Memory B cell (primary cell): ENCODE results near the gene SSBP3.

Experiments used
- ATAC-seq: fragments of 150-1000 bp; cut with Tn5 transposase; 2 replicates; pipeline ENCODE4 v1.10.0; 2021; ENCODE audit warnings: low read depth, mild to moderate bottlenecking, moderate library complexity
- DNase-seq, 2 donors: peaks; one replicate each; pipeline ENCODE4 v3.0.0; 2022; ENCODE audit warnings: low spot score in 2 of 2
- H3K27ac Mint-ChIP-seq: one replicate; pipeline ENCODE4 v1.8.0; 2022; ENCODE audit warnings: mild to moderate bottlenecking, moderate library complexity, mixed read lengths
- H3K27me3 Mint-ChIP-seq: one replicate; pipeline ENCODE4 v1.8.0; 2022; ENCODE audit warnings: mixed read lengths
- H3K36me3 Mint-ChIP-seq: one replicate; pipeline ENCODE4 v1.8.0; 2022; ENCODE audit warnings: mild to moderate bottlenecking, mixed read lengths
- H3K4me1 Mint-ChIP-seq: one replicate; pipeline ENCODE4 v1.8.0; 2022; ENCODE audit warnings: mixed read lengths
- H3K4me3 Mint-ChIP-seq: one replicate; pipeline ENCODE4 v1.8.0; 2022; ENCODE audit warnings: mild to moderate bottlenecking, moderate library complexity, mixed read lengths
- H3K9me3 Mint-ChIP-seq: one replicate; pipeline ENCODE4 v1.8.0; 2022; ENCODE audit warnings: mixed read lengths

SSBP3 gene

DNA sequence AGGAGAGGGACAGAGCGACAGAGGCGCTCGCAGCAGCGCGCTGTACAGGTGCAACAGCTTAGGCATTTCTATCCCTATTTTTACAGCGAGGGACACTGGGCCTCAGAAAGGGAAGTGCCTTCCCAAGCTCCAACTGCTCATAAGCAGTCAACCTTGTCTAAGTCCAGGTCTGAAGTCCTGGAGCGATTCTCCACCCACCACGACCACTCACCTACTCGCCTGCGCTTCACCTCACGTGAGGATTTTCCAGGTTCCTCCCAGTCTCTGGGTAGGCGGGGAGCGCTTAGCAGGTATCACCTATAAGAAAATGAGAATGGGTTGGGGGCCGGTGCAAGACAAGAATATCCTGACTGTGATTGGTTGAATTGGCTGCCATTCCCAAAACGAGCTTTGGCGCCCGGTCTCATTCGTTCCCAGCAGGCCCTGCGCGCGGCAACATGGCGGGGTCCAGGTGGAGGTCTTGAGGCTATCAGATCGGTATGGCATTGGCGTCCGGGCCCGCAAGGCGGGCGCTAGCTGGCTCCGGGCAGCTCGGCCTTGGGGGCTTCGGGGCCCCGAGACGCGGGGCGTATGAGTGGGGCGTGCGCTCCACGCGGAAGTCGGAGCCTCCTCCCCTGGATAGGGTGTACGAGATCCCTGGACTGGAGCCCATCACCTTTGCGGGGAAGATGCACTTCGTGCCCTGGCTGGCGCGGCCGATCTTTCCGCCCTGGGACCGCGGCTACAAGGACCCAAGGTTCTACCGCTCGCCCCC, 206.3 kb downstream of the SSBP3 start, which contains the start of the genes CYB5RL and MRPL37:
CYB5RL (minus strand) TSS at position 266 of the 754 bp plus-strand sequence. CDS start 4,414 bp downstream, outside the sequence.
MRPL37 (plus strand) TSS at position 403 of the 754 bp plus-strand sequence; CDS start at position 480, 77 bp downstream.
- peak; percentile 79 to 82 for DNase-seq
- H3K9me3 Mint-ChIP-seq, result no peaks in the 10 kb centered on the region
- peaks cover 22% of the 10 kb centered on the region for H3K4me1 Mint-ChIP-seq
- ATAC-seq, result peak; percentile 97
- peak within 1 kb of the TSS; percentile 92 for H3K27ac Mint-ChIP-seq
- H3K27me3 Mint-ChIP-seq, result no peaks in the 10 kb centered on the region
- peak within 1 kb of the TSS; percentile 99 for H3K4me3 Mint-ChIP-seq
- peaks cover 10% of the 10 kb centered on the region for H3K36me3 Mint-ChIP-seq

DNA sequence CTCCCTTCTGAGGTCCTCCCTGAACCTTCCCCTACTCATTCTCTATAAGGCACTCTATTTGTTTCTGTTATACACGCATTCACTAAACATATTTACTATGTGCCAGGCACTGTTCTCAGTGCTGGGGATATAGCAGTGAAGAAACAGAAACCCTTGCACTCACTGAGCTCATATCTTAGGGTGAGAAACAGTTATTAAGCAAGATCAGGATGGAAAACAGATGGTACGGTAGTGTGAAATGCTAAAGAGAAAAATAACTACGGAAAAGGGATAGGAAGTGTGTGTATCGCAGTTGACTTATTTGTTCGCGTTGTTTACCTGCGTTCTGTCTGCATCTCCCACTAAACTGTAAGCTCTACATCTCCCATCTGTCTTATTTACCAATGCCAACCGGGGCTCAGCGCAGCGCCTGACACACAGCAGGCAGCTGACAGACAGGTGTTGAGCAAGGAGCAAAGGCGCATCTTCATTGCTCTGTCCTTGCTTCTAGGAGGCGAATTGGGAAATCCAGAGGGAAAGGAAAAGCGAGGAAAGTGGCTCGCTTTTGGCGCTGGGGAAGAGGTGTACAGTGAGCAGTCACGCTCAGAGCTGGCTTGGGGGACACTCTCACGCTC, 206.9 kb downstream of the SSBP3 start:
- Mint-ChIP-seq H3K4me3 (peak overlapping the region; percentile 99), H3K27ac (peak overlapping the region; percentile 92), H3K27me3 (no peaks in the 10 kb centered on the region), H3K9me3 (no peaks in the 10 kb centered on the region), H3K36me3 (peaks cover 12% of the 10 kb centered on the region), H3K4me1 (peaks cover 22% of the 10 kb centered on the region)
- ATAC-seq (no peak), DNase-seq (no peak)

DNA sequence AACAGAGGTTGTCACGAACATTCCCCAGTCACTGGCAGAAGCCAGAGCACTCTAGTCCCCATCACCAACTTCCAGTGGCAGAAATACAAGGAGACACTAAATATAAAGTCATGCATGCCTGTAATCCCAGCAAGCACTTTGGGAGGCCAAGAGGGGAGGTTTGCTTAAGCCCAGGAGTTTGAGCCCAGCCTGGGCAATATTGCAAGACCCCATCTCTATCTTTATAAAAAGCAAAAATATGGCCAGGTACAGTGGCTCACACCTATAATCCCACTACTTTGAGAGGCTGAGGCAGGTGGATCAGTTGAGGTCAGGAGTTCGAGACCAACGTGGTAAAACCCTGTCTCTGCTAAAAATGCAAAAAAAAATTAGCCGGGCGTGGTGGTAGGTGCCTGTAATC, 212.7 kb downstream of the SSBP3 start:
- no peak for ATAC-seq

DNA sequence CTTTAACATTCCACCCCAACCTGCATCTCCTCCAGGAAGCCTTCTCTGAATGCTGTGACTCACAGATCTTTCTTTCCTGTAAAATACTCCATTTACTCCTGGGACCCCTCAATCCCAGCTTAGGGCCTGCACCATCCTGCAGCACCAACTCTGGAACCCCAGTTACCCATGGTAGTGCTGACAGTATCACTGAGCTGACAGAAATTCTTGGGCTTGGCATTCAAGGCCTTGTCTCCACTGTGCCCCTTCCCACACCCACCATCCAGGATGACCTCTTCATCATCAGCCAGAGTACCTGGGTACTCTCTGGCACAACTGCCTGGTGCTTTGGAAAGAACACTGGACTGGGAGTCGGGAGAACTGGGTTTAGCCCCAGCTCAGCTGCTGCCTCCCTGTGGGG, 214.7 kb downstream of the SSBP3 start:
- no peaks in the 10 kb centered on the region for H3K27me3 Mint-ChIP-seq
- no peak overlapping the region for H3K4me3 Mint-ChIP-seq
- DNase-seq (no peak), ATAC-seq (no peak)
- H3K9me3 Mint-ChIP-seq, result no peaks in the 10 kb centered on the region
- peaks cover 38% of the 10 kb centered on the region for H3K36me3 Mint-ChIP-seq
- no peaks in the 10 kb centered on the region for H3K4me1 Mint-ChIP-seq
- no peak overlapping the region for H3K27ac Mint-ChIP-seq

More for the DNA sequence above, 212.7 kb downstream of the SSBP3 start:
- no peaks in the 10 kb centered on the region for H3K9me3 Mint-ChIP-seq
- H3K4me1 Mint-ChIP-seq, result no peaks in the 10 kb centered on the region
- H3K27me3 Mint-ChIP-seq, result no peaks in the 10 kb centered on the region
- DNase-seq, result no peak
- no peak overlapping the region for H3K4me3 Mint-ChIP-seq
- H3K36me3 Mint-ChIP-seq, result peaks cover 29% of the 10 kb centered on the region
- no peak overlapping the region for H3K27ac Mint-ChIP-seq

DNA sequence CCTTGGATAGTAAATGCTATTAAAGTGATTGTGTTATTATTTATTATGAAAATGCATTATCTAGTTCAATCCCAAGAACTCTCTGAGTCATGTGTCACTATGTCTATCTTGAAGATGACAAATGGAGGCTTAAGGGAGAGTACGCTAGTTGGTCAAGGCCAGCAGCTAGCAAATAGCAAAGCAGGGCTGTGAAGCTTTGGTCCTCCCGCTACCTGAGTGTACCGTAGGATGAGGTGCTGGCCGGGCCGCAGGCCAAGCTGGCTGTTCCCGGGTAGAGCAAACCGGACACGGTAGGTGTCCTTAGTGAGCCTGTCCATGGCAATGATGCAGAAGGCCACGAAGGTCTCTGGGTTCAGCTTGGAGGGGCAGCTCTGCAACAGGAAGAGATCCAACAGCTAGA, 215.7 kb downstream of the SSBP3 start:
- Mint-ChIP-seq H3K27me3 (no peaks in the 10 kb centered on the region), H3K36me3 (peaks cover 42% of the 10 kb centered on the region), H3K4me3 (no peak overlapping the region), H3K9me3 (peaks cover 2% of the 10 kb centered on the region), H3K27ac (no peak overlapping the region), H3K4me1 (no peaks in the 10 kb centered on the region)
- DNase-seq, result no peak
- no peak for ATAC-seq

DNA sequence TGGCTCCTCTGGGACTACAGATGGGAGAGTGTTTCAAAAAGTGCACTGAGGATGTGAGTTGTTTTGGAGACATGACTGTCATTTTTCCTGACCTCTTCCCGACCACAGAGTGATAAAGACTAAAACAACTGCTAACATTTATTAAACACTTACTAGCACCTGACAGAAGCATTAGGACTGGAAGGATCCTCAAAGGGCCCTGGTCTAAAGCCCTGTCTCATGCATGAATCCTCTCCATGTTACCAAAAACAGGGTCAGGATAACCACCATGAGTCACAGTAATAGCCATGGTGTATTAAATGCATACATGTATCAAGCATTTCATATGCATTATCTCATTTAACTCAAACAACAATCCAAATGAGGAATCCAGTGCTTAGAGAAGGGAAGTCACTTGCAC, 217.9 kb downstream of the SSBP3 start:
- ATAC-seq, result no peak
- H3K4me3 Mint-ChIP-seq, result no peak overlapping the region

DNA sequence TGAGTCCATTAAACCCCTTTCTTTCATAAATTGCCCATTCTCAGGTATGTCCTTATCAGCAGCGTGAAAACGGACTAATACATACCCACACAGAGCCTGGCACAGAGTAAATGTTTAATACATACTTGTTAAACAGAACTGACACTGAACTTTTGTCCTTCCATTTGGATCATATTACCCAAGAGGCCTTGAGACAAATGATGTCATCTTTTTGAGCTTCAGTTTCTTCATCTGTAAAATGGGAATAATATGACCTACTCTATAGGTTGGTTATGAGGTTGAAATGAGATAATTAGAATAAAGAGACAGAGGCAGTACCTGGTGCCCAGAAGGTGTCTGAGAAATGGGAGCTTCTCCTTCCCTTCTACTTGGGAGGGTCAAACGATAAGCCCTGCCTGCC, 220.1 kb downstream of the SSBP3 start:
- Mint-ChIP-seq H3K4me1 (no peaks in the 10 kb centered on the region), H3K36me3 (peaks cover 34% of the 10 kb centered on the region), H3K27ac (no peak overlapping the region), H3K9me3 (peaks cover 2% of the 10 kb centered on the region), H3K27me3 (no peaks in the 10 kb centered on the region), H3K4me3 (no peak overlapping the region)
- no peak for ATAC-seq
- DNase-seq, result no peak

More for the DNA sequence above, 217.9 kb downstream of the SSBP3 start:
- H3K4me1 Mint-ChIP-seq, result no peaks in the 10 kb centered on the region
- peaks cover 2% of the 10 kb centered on the region for H3K9me3 Mint-ChIP-seq
- no peaks in the 10 kb centered on the region for H3K27me3 Mint-ChIP-seq
- peaks cover 37% of the 10 kb centered on the region for H3K36me3 Mint-ChIP-seq
- no peak for DNase-seq
- no peak overlapping the region for H3K27ac Mint-ChIP-seq

DNA sequence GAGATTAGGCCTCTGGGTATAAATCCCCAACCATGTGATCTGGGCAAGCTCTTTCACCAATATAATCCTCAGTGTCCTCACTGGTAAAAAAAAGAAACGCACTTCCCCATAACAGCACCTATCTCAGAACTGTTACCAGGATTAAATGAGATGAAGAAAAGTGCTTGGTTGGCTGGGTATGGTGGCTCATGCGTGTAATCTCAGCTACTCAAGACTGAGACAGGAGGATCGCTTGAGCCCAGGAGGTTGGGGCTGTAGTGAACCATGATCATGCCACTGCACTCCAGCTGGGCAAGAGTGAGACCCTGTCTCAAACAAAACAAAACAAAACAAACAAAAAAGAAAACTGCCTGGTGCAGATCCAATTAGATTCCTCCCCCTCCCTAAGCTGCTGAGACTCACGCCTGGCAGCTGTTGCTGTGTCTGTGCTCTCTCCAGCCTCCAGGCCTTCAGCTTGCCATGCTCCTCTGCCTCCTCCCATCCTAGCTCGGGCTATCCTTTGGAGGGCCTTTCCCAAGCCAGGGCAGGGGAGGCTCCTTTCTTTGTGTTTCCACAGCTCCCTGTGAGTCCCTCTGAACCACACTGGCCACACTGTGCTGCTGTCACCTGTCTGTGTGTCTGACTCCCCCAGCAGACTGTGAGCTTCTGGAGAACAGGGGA, 225.4 kb downstream of the SSBP3 start:
- H3K36me3 Mint-ChIP-seq, result peaks cover 24% of the 10 kb centered on the region
- peaks cover under 1% of the 10 kb centered on the region for H3K9me3 Mint-ChIP-seq
- ATAC-seq (no peak), DNase-seq (no peak)
- no peak overlapping the region for H3K27ac Mint-ChIP-seq
- no peaks in the 10 kb centered on the region for H3K27me3 Mint-ChIP-seq
- no peak overlapping the region for H3K4me3 Mint-ChIP-seq
- H3K4me1 Mint-ChIP-seq, result no peaks in the 10 kb centered on the region

DNA sequence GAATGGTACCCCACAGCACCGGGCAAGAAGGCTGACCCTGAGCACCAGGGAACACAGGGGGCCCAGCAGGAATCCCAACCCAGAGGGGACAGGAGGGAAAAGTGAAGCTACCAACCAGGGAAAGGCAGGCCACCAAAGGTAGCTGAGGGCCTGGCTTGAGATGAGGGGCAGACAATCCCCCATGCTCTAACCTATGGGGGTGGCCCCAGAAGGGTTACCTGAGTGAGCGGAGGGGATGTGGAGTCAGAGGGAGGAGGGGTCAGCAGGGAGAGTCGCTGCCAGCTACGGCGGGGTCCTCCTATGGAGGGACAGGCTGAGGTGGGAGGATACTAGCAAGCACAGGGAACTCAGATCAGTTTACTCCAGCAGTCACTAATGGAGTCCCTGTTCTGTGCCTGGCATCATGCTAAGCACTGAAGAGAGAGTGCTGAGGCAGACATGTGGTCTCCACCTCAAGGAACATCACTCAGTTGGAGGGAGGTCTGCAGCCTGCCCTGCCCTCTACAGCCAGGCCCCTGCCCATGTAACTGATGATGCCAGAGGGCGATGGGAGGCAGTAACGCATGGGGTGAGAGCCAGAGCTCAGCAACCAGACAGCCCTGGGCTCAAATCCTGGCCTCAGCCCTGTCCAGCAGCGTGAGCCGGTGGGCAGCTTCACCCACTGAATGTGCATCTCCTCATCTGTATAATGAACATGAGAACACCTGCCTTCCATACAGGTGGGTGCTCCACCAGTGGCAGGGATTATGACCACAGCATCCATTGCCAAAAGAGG, 227.7 kb downstream of the SSBP3 start:
- Mint-ChIP-seq H3K9me3 (no peaks in the 10 kb centered on the region), H3K27ac (no peak overlapping the region), H3K4me1 (no peaks in the 10 kb centered on the region), H3K27me3 (no peaks in the 10 kb centered on the region), H3K36me3 (peaks cover 20% of the 10 kb centered on the region), H3K4me3 (no peak overlapping the region)
- ATAC-seq (no peak), DNase-seq (no peak)

DNA sequence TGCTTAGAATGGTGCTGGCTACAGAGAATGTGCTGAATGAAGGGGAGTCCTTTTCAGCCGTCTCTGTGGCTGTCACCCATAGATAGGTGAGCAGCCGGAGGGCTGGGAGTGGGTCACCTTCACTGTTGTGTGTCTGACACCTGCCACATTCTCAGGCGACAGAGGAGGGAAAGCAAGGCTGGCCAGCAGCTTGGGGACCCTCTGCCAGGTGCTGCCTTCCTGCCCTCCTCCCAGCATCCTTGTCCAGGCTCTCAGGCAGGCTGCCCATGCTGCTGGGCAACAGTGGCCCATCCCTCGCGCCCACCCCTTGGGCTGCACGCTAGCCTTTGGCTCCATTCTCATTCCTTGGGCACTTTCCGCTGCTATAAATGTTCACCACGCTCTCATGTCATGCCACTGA, 228.5 kb downstream of the SSBP3 start:
- Mint-ChIP-seq H3K4me1 (no peaks in the 10 kb centered on the region), H3K36me3 (peaks cover 17% of the 10 kb centered on the region), H3K9me3 (no peaks in the 10 kb centered on the region), H3K27me3 (no peaks in the 10 kb centered on the region), H3K4me3 (no peak overlapping the region), H3K27ac (no peak overlapping the region)
- ATAC-seq (no peak), DNase-seq (no peak)

DNA sequence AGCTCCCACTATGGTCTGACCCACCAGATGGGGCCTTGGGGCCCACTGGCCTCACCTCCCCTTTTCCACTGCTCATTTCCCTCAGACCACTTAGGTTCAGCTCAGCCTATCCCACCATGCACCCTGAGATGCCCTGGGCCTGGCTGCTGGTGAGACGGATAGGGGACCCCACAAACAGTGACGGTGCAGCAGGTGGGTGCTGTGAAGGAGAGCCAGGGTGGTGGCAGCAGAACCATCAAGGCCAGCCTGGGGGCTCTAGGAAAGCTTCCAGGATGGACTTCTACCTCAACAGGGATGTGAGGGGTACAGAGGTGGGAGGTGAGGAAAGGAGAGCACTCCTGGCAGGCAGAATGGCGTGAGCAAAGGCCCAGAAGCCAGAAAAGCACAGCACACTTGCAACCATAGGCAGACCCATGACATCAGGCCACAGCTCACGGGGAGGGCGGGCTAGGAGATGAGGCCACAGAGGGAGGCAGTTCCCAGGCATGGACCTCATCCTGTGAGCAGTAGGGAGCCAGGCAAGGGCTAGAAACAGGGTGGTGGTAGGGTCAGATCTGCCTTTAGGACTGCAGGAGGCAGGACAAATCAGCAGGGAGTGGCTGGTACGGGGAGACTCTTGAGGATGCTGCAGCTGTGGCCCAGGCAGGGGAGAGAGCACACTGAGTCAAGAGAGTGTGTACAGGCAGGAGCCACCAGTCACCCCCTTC, 229.4 kb downstream of the SSBP3 start:
- no peaks in the 10 kb centered on the region for H3K9me3 Mint-ChIP-seq
- H3K27me3 Mint-ChIP-seq, result no peaks in the 10 kb centered on the region
- H3K27ac Mint-ChIP-seq, result no peak overlapping the region
- H3K4me1 Mint-ChIP-seq, result no peaks in the 10 kb centered on the region
- H3K4me3 Mint-ChIP-seq, result no peak overlapping the region
- H3K36me3 Mint-ChIP-seq, result peaks cover 17% of the 10 kb centered on the region
- DNase-seq, result no peak
- no peak for ATAC-seq
